Gastrocnemius medialis (tissue), 4 donors: ENCODE results near the gene KCNQ2. TPM values are rescaled to one million over a fixed set of nuclear protein-coding genes. Genes with fewer than 3 reads are reported as not detected.

Source experiments
- ATAC-seq, 2 donors: fragments of 150-250 bp; one replicate each; pipeline ENCODE4 v1.9.1; 2016
- DNase-seq, 2 donors: peaks; one replicate each; pipeline ENCODE4 v3.0.0-alpha.2; 2019
- H3K27ac ChIP-seq, 4 donors: fragments of 200-600 bp; sonication (generic); 1 replicate in 1 of 4; 2 replicates in 3 of 4; pipeline ENCODE4 v1.5.1; 2016 to 2018; ENCODE audit warnings: mild to moderate bottlenecking in 2 of 4, moderate library complexity in 1 of 4
- H3K27me3 ChIP-seq, 3 donors: fragments of 200-600 bp; sonication (generic) in 2 of 3; 1 replicate in 1 of 3; 2 replicates in 2 of 3; pipeline versions ENCODE4 v1.5.1 to v1.6.0; 2016 to 2019; ENCODE audit warnings: mild to moderate bottlenecking in 1 of 3, moderate library complexity in 1 of 3
- H3K36me3 ChIP-seq, 2 donors: fragments of 200-600 bp; sonication (generic) in 1 of 2; one replicate each; pipeline ENCODE4 v1.5.1; 2017 to 2018
- H3K4me1 ChIP-seq, 2 donors: fragments of 200-600 bp; sonication (generic) in 1 of 2; one replicate each; pipeline ENCODE4 v1.5.1; 2016 to 2017; ENCODE audit warnings: mild to moderate bottlenecking in 2 of 2
- H3K4me3 ChIP-seq, 4 donors: fragments of 200-600 bp; sonication (generic) in 3 of 4; 1 replicate in 1 of 4; 2 replicates in 3 of 4; pipeline ENCODE4 v1.5.1; 2016 to 2019; ENCODE audit warnings: mild to moderate bottlenecking in 2 of 4
- H3K9me3 ChIP-seq, 3 donors: fragments of 200-600 bp; sonication (generic) in 2 of 3; 1 replicate in 1 of 3; 2 replicates in 2 of 3; pipeline ENCODE4 v1.5.1; 2016 to 2019
- CTCF ChIP-seq, 5 experiments: fragments of 450-650 bp in 3 of 5; fragments of 200-600 bp in 2 of 5; sonication (generic) in 2 of 5; IDR thresholded peaks in 4 of 5; conservative IDR thresholded peaks in 1 of 5; 1 replicate in 4 of 5; 2 replicates in 1 of 5; pipeline ENCODE4 v1.5.1; 2016 to 2019; ENCODE audit warnings: antibody characterized with exemption in 5 of 5, mild to moderate bottlenecking in 3 of 5, moderate library complexity in 3 of 5
- POLR2A ChIP-seq, 2 donors: fragments of 450-650 bp; IDR thresholded peaks; one replicate each; pipeline ENCODE4 v1.6.1; 2017; ENCODE audit warnings: antibody characterized with exemption in 2 of 2, mild to moderate bottlenecking in 2 of 2, moderate library complexity in 2 of 2
- in situ Hi-C, 4 donors: fragments of 200-750 bp; cut with MboI; loops; one replicate each; pipeline versions ENCODE4 v1.15.0 to v1.8.0; 2017; ENCODE audit warnings: low sequenced_read_pairs in 4 of 4
- intact Hi-C: fragments of 100-400 bp; cut with DNase I; formaldehyde crosslinking; loops from one replicate; pipeline ENCODE4 v1.15.1; 2023; ENCODE audit warnings: low total_unique reads
- total RNA-seq, 4 donors: library from RNA; depleted of rRNA; stranded (reverse); fragments of >200 nt; gene quantifications; one replicate each; pipeline versions ENCODE4 v1.1.0 to v1.2.3, GENCODE V29; 2016

KCNQ2 gene
- total RNA-seq, 4 donors from 2014 or later, result not detected

- Histone ChIP-seq H3K27ac (no peak overlapping the region), H3K9me3 (no peaks in the 10 kb centered on the region), H3K4me1 (peaks cover 0 to 4% of the 10 kb centered on the region in 2 donors), H3K36me3 (no peaks in the 10 kb centered on the region), H3K4me3 (no peak overlapping the region), H3K27me3 (peaks cover 67 to 74% (median 67%) of the 10 kb centered on the region in 3 donors)
- ATAC-seq (no peak), DNase-seq (no peak)
- TF ChIP-seq POLR2A (IDR thresholded peaks at IDR 0.05), result no peak
- TF ChIP-seq CTCF (IDR thresholded peaks at IDR 0.05 in 4 of 5, conservative IDR thresholded peaks at IDR 0.05 in 1 of 5), result no peak
- intact Hi-C loops, result no loop called here
- in situ Hi-C loops, result no loop called here
These were observed 1.3 kb upstream of the KCNQ2 start for GRCh38 chr20:63473555-63474449.

DNA sequence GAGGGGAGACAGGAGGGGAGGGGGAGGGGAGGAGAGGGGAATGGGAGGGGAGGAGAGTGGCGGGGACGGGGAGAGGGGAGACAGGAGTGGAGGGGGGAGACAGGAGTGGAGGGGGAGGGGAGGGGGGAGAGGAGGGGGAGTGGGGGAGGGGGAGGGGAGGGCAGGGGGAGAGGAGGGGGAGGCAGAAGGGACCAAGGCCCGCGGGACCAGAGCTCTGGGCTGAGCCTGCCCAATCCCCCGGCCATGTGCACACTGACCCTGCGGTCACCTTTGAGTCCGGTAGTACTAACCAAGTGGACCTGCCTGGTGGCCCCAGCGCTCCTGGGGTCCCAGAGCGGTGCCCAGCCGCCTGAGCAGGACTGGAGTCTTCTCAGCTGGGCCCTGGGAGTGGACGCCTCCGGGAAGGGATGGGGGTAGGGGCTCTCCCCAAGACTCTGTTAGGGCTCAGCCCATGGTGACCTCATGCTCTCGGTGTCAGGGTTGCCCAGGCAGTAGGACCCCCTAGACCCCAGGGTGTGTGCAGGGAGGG, 471 bp upstream of the KCNQ2 start:
- Histone ChIP-seq H3K36me3 (no peaks in the 10 kb centered on the region), H3K4me1 (peaks cover 0 to 4% of the 10 kb centered on the region in 2 donors), H3K4me3 (no peak overlapping the region), H3K27me3 (peaks cover 59 to 69% (median 61%) of the 10 kb centered on the region in 3 donors), H3K27ac (no peak overlapping the region), H3K9me3 (no peaks in the 10 kb centered on the region)
- in situ Hi-C loops, result no loop called here
- intact Hi-C loops, result no loop called here
- ATAC-seq (no peak), DNase-seq (peak in 1 of 2 donors; percentile 22)
- TF ChIP-seq POLR2A (IDR thresholded peaks at IDR 0.05) (no peak), CTCF (IDR thresholded peaks at IDR 0.05 in 4 of 5, conservative IDR thresholded peaks at IDR 0.05 in 1 of 5) (no peak)

- DNase-seq, result no peak
- Histone ChIP-seq H3K36me3 (no peaks in the 10 kb centered on the region), H3K4me3 (no peak overlapping the region), H3K9me3 (no peaks in the 10 kb centered on the region), H3K27me3 (peaks cover 58 to 65% (median 62%) of the 10 kb centered on the region in 3 donors), H3K27ac (no peak overlapping the region), H3K4me1 (peaks cover 0 to 4% of the 10 kb centered on the region in 2 donors)
- no peak for ATAC-seq
- in situ Hi-C loops, result no loop called here
- intact Hi-C loops, result no loop called here
- no peak for TF ChIP-seq CTCF (IDR thresholded peaks at IDR 0.05 in 4 of 5, conservative IDR thresholded peaks at IDR 0.05 in 1 of 5)
- no peak for TF ChIP-seq POLR2A (IDR thresholded peaks at IDR 0.05)
These were observed 806 bp downstream of the KCNQ2 start for GRCh38 chr20:63471717-63471980.

GRCh38 chr20:63471002-63471716, 1.3 kb downstream of the KCNQ2 start:
- DNase-seq (no peak), ATAC-seq (no peak)
- Histone ChIP-seq H3K27ac (no peak overlapping the region), H3K4me1 (peaks cover 0 to 4% of the 10 kb centered on the region in 2 donors), H3K27me3 (peaks cover 58 to 65% (median 59%) of the 10 kb centered on the region in 3 donors), H3K9me3 (no peaks in the 10 kb centered on the region), H3K4me3 (no peak overlapping the region), H3K36me3 (no peaks in the 10 kb centered on the region)
- intact Hi-C loops, result no loop called here
- in situ Hi-C loops, result no loop called here
- TF ChIP-seq POLR2A (IDR thresholded peaks at IDR 0.05) (no peak), CTCF (IDR thresholded peaks at IDR 0.05 in 4 of 5, conservative IDR thresholded peaks at IDR 0.05 in 1 of 5) (no peak)
